ENCODE results near the gene PDXK.
"Not testable (repeated sequence)": the region's sequence is repeated elsewhere in the genome, so short reads cannot be mapped to it uniquely, and the experiment has no call there.

PDXK gene

DNA sequence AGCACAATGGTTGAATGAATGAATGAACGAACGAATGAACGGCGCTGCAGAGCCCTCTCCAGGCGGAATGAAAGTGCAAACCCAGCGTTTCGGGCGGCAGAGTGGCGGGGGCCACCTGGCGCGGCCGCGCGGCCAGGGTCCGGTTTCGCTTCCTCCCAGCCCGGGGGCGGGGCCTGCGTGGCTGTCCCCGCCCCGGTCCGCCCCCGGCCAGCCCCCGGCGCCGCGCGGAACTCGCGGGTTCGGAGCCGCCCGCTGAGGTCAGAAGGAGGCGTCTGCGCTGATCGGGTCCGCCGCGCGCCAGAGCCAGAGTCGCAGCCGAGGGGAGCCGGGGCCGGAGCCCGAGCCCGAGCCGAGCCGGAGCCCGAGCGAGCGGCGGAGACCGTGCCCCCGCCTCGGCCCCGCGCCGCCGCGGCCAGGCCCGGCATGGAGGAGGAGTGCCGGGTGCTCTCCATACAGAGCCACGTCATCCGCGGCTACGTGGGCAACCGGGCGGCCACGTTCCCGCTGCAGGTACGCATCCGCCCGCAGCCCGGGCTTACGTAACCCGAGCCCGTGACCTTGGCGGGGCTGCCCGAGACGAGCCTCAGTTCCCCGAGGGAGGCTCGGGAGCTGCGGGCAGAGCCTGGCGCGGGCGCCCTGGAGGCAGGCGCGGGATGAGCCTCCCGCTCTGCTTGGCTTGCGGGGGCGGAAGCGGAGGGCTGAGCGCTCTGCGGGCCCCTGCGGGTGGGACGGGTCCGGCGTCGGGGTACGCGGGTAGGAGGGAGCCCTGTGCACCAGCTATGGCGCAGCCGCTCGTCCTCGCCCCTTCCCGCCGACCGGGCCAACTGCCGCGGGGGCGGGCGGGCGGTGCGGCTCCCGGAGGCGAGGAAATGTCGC lies at the start of gene PDXK:
Gene PDXK (plus strand): TSS at position 258 of the 876 bp plus-strand sequence. CDS start 166 bp downstream, at position 424.
- peak; percentile 76 for DNase-seq

DNA sequence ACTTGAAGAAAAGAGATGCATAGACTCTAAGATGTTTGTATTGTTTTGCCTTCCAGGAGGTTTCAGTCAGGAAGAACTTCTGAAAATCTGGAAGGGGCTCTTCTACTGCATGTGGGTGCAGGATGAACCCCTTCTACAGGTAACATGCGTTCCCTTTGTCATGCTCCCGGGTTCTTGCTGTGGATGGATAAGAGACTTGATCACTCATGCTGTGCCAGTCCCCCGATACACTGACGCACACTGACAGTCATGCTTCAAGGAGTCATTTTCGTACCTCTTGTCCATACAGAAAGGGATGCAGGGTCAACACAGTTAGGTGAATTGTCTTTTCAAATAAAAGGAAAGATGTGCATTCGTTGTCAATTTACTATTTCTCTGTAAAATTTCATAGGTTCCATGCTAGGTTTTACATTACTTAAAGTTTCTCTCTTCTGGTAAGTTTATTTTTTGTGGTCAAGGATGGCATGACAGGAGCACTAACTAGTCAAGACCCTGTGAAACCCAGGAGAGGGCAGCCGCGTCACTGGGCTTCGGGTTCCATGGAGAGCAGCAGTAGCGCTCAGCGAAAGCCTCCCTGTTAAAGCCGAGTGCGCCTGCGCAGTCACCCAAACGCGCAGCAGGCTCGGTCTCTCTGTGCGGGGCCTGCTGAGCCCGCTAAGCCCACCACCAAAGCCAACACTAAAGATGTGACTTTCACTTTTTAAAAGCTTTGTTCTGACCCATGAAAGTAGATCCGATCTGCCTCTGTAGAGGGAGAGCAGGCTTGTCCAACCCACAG lies 48.9 kb upstream of the PDXK start:
- no peak for DNase-seq

DNA sequence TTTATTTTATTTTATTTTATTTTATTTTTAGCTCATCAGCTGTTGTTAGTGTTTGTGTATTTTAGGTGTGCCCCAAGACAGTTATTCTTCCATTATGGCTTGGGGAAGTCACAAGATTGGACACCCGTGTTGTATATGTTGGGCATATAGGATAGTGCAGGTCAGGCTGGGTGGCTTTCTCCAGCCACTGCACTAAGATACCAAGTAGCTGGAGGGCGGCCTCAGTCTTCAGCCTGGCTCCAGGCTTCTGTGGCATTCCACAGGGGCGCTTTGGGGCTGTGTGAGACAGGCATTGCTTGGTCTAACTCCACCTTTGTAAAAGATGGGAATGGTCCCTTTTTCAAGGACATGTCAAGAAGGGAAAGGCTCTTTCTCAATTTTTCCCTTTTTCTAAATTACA lies 43.1 kb upstream of the PDXK start:
- no peak for DNase-seq

DNA sequence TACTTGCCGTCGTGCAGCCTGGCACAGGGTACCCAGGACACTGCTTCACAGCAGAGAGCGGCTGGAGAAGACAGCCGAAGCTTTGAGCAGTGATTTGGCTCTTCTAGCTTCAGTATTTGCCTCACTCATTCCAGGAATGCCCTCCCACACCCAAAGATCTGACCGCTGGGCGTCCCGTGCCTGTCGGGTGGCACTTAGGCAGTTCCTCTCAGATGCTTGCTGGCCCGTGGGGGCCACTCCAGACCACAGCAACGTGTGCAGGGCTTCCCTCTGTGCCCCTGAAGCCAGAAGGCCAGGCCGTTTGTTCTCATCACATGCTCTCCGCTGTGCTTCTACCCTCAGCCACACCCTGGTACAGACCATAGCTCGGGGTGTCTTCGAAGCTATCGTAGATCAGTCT lies 42.5 kb upstream of the PDXK start:
- no peak for DNase-seq

DNA sequence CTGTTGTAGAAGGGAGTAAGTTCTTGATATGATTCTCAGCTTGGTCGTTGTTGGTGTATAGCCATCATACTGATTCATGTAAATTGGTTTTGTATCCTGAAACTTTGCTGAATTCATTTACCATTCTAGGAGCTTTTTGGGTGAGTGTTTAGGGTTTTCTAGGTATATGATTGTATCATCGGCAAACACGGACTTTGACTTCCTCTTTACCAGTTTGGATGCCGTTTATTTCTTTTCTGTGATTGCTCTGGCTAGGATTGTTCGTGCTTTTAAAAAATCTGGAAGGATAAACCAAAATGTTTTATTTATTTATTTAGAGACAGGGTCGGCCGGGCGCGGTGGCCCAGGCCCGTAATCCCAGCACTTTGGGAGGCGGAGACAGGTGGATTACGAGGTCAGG lies 39.0 kb upstream of the PDXK start:
- no peak for DNase-seq

DNA sequence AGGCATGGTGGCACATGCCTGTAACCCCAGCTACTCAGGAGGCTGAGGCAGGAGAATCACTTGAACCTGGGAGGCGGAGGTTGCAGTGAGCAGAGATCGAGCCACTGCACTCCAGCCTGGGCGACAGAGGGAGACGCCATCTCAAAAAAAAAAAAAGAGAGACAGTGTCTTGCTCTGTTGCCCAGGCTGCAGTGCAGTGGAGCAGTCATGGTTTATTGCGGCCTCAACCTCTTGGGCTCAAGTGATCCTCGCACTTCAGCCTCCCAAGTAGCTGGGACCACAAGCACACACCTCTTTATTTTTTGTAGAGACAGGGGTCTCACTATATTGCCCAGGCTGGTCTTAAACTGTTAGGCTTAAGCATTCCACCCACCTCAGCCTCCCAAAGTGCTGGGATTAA lies 38.5 kb upstream of the PDXK start:
- not testable (repeated sequence) for DNase-seq

DNA sequence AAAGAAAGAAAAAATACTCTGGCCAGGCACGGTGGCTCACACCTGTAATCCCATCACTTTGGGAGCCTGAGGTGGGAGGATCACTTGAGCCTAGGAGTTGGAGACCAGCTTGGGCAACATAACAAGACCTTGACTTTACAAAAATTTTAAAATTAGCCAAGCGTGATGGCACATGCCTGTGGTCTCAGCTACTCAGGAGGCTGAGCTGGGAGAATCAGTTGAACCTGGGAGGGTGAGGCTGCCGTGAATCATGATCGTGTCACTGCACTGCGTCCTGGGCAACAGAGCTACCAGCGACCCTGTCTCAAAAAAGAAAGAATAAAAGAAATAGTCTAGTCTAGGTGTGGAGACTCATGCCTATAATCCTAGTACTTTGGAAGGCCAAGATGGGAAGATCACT lies 37.3 kb upstream of the PDXK start:
- no peak for DNase-seq

DNA sequence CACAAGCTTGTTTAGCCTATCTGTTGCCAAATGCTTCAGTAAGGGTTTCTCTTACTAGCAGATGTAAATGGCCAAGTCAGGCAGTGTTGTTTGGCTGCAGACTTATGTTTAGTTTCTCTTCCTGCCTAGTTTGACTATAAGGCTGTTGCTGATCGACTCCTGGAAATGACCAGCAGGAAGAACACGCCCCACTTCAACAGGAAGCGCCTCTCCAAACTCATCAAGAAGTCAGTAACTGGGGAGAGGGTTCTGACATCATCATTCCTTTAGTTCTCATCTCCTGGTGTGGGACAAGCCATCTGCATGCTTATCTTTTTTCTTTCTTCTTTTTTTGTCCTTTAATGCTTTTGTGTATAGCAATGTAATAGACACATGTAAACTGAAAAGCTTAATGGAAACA lies 34.5 kb upstream of the PDXK start:
- no peak for DNase-seq

DNA sequence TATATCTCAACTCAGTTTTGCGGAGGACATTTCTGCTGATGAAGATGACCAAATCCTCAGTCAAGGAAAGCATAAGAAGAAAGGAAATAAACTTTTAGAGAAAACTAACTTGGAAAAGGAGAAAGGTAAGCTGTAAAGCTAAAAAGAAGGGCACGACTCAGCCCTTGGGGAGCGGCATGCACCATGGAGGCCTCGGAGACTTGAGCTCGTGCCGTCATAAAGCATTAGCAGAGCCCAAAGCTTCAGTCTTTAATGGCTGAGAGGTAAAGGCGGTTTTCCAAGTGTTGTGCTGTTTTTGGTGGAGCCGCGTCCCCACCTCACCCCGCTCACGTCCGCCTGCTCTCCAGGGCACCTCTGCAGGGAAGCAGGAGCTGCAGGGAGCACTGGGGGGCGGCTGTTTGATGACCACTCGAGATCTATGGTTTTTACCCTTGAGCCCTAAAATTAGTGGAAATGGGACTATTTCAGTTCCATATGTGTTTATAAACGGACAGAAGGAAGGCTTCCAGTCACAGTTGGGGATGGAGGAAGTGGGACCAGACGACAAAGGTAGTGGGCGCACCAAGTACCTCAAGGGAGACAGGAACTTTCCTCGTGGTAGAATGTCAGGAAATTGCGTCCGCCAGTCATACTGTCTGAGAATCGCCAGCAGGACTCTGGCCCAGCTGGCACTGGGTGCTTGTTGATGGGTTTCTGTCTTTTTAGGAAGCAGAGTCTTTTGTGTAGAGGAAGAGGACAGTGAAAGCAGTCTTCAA lies 31.9 kb upstream of the PDXK start:
- no peak for DNase-seq

DNA sequence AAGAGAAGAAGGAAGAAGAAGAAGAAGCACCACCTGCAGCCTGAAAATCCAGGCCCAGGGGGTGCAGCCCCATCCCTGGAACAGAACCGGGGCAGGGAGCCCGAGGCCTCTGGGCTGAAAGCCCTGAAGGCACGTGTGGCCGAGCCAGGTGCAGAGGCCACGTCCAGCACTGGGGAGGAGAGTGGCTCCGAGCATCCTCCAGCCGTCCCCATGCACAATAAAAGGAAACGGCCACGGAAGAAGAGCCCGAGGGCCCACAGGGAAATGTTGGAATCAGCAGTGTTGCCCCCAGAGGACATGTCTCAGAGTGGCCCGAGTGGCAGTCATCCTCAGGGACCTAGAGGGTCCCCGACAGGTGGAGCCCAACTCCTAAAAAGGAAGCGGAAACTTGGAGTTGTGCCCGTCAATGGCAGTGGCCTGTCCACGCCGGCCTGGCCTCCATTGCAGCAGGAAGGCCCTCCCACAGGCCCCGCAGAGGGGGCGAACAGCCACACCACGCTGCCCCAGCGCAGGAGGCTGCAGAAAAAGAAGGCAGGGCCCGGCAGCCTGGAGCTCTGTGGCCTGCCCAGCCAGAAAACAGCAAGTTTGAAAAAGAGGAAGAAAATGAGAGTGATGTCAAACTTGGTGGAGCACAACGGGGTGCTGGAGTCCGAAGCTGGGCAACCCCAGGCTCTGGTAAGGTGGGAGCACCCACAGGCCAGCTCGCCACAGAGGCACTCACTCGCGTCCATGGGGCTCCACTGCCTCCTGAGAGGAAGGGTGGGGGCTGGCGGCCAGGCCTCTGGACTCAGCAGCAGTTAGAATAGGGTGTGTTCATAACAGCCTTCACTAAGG lies 31.1 kb upstream of the PDXK start:
- no peak for DNase-seq

DNA sequence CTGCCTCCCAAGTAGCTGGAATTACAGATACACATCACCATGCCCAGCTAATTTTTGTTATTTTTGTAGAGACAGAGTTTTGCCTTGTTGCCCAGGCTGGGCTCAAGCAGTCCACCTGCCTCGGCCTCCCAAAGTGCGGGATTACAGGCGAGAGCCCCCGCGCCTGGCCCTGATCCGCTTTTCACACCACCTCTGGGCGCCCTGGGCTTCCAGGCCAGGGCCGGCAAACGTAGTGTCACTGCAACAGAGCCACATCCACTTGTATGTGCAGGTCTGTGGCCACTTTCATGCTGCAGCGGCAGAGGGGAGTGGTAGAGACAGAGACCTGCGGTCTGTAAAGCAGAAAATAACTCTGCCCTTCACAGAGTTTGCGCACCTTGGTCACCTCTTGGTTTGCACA lies 30.0 kb upstream of the PDXK start:
- DNase-seq: no peak

DNA sequence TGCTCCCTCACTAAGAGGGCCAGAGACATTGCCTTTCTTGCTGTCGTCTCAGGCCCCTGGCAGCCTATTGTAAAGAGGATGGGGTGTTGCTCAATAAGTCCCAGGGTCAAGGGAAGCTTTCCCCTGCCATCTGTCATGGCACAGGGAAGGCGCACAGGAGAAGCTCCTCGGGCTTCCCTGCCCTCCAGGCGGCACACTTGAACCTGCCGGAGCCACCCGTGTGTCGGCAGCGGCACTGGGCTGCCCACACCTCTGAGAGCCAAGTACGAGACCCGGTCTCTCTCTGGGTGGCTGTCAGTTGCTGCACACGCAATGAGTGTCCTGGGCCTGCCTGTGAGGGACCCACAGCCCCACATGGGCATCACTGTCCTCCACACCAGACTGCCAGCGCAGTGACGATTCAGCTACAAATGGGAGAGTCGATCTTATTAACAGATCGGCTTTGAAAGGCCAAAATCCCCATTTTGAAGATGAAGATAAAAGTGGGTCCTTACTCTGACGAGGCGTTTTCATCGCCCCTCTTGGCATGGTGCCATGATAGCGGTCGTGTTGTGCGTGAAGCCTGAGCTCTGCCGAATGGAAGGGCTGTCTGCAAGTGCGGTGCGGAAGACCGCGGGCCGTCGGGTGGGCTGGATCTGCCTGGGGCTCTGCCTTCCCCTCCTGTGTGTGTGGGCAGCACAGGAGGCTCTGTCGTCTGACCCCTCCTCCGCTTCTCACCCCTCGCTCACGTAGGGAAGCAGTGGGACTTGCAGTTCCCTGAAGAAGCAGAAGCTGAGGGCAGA lies 29.2 kb upstream of the PDXK start:
- DNase-seq: no peak

DNA sequence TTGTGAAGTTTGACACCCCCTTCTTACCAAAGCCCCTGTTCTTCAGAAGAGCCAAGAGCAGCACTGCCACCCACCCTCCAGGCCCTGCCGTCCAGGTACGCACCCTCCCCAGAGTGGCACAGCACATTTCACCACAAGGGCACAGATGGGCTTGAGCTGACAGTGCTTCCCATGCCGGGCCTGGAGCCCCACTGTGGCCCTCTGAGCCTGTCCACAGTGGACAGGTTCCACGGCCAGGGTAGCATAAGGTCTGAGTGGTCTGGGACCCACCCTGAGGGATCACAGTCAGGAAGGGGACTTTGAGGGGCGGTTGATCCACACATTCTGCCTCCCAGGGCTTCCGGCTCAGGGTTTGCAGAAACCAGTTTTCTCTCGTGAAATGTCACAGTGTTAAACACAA lies 28.6 kb upstream of the PDXK start:
- DNase-seq: no peak

DNA sequence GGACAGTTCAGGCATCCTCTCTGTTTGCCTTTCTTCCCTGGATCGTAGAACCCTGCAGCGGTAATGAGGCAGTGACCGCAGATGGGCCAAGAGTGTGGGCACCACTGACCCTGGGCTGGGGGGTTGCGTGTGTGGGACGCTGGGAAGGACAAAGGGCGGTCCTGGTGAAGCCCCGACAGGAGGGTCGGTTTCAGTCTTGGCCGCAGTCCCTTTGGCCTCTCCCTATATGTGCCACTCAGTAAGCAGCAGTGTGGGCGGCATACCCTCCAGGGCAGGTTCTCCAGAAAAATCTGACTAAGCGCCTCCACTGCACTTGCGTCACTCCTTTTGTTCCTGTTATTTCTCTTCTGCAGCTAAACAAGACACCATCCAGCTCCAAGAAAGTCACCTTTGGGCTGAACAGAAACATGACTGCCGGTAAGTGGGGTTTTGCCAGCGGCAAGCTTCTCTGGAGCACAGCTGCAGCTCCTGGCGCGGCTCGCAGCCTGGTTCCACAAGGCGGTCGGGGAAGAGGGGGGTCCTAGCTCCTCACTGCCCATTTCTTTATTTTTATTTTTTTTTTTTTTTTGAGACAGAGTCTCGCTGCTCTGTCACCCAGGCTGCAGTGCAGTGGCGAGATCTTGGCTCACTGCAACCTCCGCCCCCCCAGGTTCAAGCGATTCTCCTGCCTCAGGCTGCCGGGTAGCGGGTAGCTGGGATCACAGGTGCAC lies 27.7 kb upstream of the PDXK start:
- no peak for DNase-seq

DNA sequence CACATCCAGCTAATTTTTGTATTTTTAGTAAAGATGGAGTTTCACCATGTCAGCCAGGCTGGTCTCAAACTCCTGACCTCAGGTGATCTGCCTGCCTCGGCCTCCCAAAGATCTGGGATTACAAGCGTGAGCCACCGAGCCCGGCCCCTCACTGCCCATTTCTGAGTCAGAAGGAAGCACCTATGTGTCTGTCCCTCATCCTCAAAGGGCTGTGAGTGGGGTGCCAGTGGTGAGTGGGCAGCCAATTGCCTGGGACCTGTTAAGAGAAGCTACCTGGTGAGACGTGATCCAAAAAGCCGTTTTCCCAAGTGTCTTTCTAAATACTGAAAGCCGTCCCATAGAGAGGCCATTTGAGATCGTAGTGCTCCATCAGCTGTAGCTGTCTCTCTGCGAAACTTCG lies 27.1 kb upstream of the PDXK start:
- no peak for DNase-seq

DNA sequence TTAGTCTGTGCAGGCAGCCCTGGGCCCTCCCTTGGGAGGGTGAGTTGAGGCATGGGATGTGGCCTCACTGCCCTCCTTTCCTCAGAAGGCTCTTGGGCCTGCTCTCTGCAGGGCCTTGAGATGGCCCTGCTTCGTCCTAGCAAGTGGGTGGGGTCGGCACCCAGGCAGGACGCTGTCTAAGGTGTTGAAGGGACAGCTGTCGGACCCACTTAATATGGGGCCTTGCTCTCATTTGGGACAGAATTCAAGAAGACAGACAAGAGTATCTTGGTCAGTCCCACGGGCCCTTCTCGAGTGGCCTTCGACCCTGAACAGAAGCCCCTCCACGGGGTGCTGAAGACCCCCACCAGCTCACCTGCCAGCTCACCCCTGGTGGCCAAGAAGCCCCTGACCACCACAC lies 26.0 kb upstream of the PDXK start:
- DNase-seq: no peak

DNA sequence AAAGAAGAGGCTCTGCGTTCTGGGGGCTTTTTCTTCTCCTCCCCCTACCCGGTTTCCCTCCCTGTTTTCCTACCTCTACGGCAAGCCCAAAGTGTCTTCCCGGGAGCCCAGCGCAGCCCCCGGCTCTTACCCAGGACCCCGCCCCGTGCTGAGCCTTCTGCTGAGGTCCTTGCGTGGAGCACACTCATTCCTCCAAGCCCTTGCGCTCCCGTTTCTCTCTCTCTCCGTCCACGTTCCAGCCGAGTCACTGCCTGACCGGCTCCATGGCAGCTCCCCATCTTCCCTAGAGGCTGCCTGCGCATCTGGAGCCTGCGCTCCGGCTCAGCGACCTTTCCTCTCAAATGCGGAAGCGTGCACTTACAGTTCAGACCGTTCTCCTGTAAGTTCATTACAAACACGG lies 24.9 kb upstream of the PDXK start:
- DNase-seq: no peak

DNA sequence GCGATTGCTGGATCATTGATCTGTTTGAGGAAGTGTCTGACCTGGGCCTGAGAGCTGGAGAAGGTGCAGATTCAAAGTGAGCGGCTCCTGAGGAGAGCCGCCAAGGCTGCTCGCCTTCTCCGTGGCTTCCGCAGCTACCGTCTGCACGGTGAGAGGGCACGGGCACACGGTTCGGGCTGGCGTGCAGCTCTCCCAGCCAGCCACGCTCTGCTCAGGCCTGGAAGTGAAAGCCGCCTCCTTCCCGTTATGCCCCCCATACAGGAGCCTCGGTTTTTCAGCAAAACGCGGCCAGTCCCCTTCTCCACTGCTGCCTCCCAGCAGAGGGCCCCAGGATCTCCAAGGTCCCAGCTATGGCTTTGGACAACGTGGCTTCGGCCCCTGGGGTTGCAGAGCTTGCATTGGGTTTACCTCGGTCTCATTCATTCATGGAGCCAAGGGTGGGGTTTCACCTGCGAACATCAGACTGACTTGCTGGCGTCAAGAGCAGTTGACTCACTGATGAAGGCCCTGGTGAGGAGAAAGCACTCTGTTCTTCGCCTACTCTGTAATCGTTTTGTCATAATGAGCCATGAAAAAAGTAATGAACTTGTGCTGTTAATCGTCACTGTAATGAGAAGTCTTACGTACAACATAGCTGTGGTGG lies 24.4 kb upstream of the PDXK start:
- DNase-seq: no peak

DNA sequence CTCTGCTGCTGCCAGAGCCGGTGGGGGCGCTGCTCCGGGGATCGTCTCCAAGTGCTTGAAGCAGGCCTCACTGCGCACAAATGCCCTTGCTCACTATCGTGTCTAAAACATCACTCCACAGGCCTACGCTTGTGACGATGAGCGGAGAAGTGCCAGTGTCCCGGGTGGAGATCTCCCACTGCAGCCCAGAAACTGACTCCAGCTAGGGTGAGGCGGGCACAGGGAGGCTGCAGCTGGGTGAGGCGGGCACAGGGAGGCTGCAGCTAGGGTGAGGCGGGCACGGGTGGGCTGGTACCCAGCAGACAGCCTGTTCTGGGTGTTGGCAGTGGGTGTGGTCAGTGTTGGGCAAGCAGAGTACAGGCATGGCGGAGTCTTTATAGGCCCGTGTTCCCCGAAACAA lies 22.7 kb upstream of the PDXK start:
- no peak for DNase-seq

Data from activated naive CD4-positive, alpha-beta T cell treated with Interleukin-2 at 50 U/mL for 16 hours (primary cell).